ENCODE results near the gene IRS1. TPM values are rescaled to one million over a fixed set of nuclear protein-coding genes. Genes with fewer than 3 reads are reported as not detected.

The IRS1 gene
- polyA plus RNA-seq, 1 donor (not counting 4 experiments of a cell fraction or from before 2014, with no cell fraction given), result 11.2 TPM

GRCh38 chr2:226780431-226780830 is 19.2 kb downstream of the IRS1 start:
- Histone ChIP-seq H4K20me1 (ENCODE audit: control insufficient read depth, extremely low read depth, insufficient read depth, low read length) (no peaks in the 10 kb centered on the region), H3K9ac (ENCODE audit: control insufficient read depth, extremely low read depth, insufficient read depth, low read length) (no peak overlapping the region), H3K4me2 (ENCODE audit: control insufficient read depth, extremely low read depth, insufficient read depth, low read depth, low read length) (no peak overlapping the region), H3K36me3 (ENCODE audit: control insufficient read depth in 2 of 2, extremely low read depth in 1 of 2, insufficient read depth in 2 of 2, low read length in 2 of 2) (peaks cover 0 to 5% of the 10 kb centered on the region in 2 experiments), H3K27me3 (ENCODE audit: control insufficient read depth, extremely low read depth, insufficient read depth, low read length) (no peaks in the 10 kb centered on the region), H3K4me1 (ENCODE audit: control insufficient read depth, extremely low read depth, insufficient read depth, low read length) (no peaks in the 10 kb centered on the region), H3K79me2 (ENCODE audit: control insufficient read depth, insufficient read depth, low read length) (peaks cover 7% of the 10 kb centered on the region), H3K9me1 (ENCODE audit: control insufficient read depth, extremely low read depth, insufficient read depth, low read length) (no peaks in the 10 kb centered on the region), H3K4me3 (ENCODE audit: control insufficient read depth in 2 of 3, extremely low read depth in 1 of 3, insufficient read depth in 2 of 3, low read depth in 1 of 3, low read length in 3 of 3) (no peak overlapping the region), H3K9me3 (ENCODE audit: control insufficient read depth, low read depth, low read length) (no peaks in the 10 kb centered on the region), H3K27ac (ENCODE audit: control insufficient read depth, insufficient read depth, low read length) (no peak overlapping the region), H2AFZ (ENCODE audit: control insufficient read depth, low read length) (no peak overlapping the region)
- FAIRE-seq (no peak), DNase-seq (ENCODE audit: low read depth, low spot score) (no peak)
- TF ChIP-seq CTCF (optimal IDR thresholded peaks at IDR 0.05 in 1 of 3, IDR thresholded peaks at IDR 0.05 in 1 of 3, conservative IDR thresholded peaks at IDR 0.05 in 1 of 3; ENCODE audit: extremely low read depth in 1 of 3, insufficient read depth in 2 of 3, low read length in 3 of 3) (no peak), EZH2 (IDR thresholded peaks at IDR 0.05; ENCODE audit: low read length) (no peak)
- dilution Hi-C loops (cut with MboI; ENCODE audit: extremely low pct_ligation_motif_present, low sequenced_read_pairs), result no loop called here

DNA sequence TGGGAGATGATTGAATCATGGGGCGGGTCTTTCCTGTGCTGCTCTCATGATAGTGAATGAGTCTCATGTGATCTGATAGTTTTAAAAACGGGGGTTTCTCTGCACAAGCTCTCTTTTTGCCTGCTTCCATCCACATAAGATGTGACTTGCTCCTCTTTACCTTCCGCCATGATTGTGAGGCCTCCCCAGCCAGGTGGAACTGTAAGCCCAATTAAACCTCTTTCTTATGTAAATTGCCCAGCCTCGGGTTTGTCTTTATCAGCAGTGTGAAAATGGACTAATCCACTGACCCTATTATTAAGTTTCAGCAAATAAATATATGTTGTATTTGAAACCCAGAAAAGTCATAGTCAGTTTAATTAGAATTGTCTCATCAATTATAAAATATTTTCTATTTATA is 22.0 kb downstream of the IRS1 start:
- H3K79me2 ChIP-seq (ENCODE audit: control insufficient read depth, insufficient read depth, low read length), result peaks cover 17% of the 10 kb centered on the region
- FAIRE-seq, result no peak
- dilution Hi-C loops (cut with MboI; ENCODE audit: extremely low pct_ligation_motif_present, low sequenced_read_pairs), result no loop called here

More for the DNA sequence above, 22.0 kb downstream of the IRS1 start:
- no peak overlapping the region for H3K4me3 ChIP-seq (ENCODE audit: control insufficient read depth in 2 of 3, extremely low read depth in 1 of 3, insufficient read depth in 2 of 3, low read depth in 1 of 3, low read length in 3 of 3)
- peaks cover 3 to 4% of the 10 kb centered on the region in 2 experiments for H3K36me3 ChIP-seq (ENCODE audit: control insufficient read depth in 2 of 2, extremely low read depth in 1 of 2, insufficient read depth in 2 of 2, low read length in 2 of 2)
- no peaks in the 10 kb centered on the region for H3K27me3 ChIP-seq (ENCODE audit: control insufficient read depth, extremely low read depth, insufficient read depth, low read length)
- H3K9me1 ChIP-seq (ENCODE audit: control insufficient read depth, extremely low read depth, insufficient read depth, low read length), result no peaks in the 10 kb centered on the region
- no peak overlapping the region for H3K9ac ChIP-seq (ENCODE audit: control insufficient read depth, extremely low read depth, insufficient read depth, low read length)
- no peak overlapping the region for H3K27ac ChIP-seq (ENCODE audit: control insufficient read depth, insufficient read depth, low read length)
- TF ChIP-seq EZH2 (IDR thresholded peaks at IDR 0.05; ENCODE audit: low read length) (no peak), CTCF (optimal IDR thresholded peaks at IDR 0.05 in 1 of 3, IDR thresholded peaks at IDR 0.05 in 1 of 3, conservative IDR thresholded peaks at IDR 0.05 in 1 of 3; ENCODE audit: extremely low read depth in 1 of 3, insufficient read depth in 2 of 3, low read length in 3 of 3) (no peak)
- no peak overlapping the region for H3K4me2 ChIP-seq (ENCODE audit: control insufficient read depth, extremely low read depth, insufficient read depth, low read depth, low read length)
- H2AFZ ChIP-seq (ENCODE audit: control insufficient read depth, low read length), result no peak overlapping the region
- DNase-seq (ENCODE audit: low read depth, low spot score), result no peak
- H3K4me1 ChIP-seq (ENCODE audit: control insufficient read depth, extremely low read depth, insufficient read depth, low read length), result peaks cover 16% of the 10 kb centered on the region
- H3K9me3 ChIP-seq (ENCODE audit: control insufficient read depth, low read depth, low read length), result no peaks in the 10 kb centered on the region
- no peaks in the 10 kb centered on the region for H4K20me1 ChIP-seq (ENCODE audit: control insufficient read depth, extremely low read depth, insufficient read depth, low read length)

Measured in keratinocyte (primary cell).